Measurements from ENCODE around the gene MTA3.

- TF ChIP-seq GATA3 (IDR thresholded peaks at IDR 0.05; ENCODE audit: low read depth, low read length) (no peak), GATA2 (IDR thresholded peaks at IDR 0.05; ENCODE audit: low read depth, low read length) (no peak)
Measured at GRCh38 chr2:42754021-42754775, 185.8 kb downstream of the MTA3 start.
